HepG2 (cell line): Measurements from ENCODE around the gene MDM4. TPM values are rescaled to one million over a fixed set of nuclear protein-coding genes. Genes with fewer than 3 reads are reported as not detected.

Experiments
- ATAC-seq: fragments of 200-7000 bp; cut with Tn5 transposase; 3 replicates; pipeline ENCODE4 v1.9.1; 2020; ENCODE audit warnings: mild to moderate bottlenecking, moderate library complexity
- BruUV-seq: library from RNA; stranded (reverse); fragments of 400-500 nt; replicated peaks from 2 replicates; lab custom pipeline; 2021; lab: Mats Ljungman, UMichigan
- CTCF ChIA-PET: fragments of 300-600 bp; formaldehyde crosslinking; extraction: SDS; loops from one replicate; lab custom pipeline; 2021; ENCODE audit warnings: low total read pairs, inconsistent platforms, low intra/inter-chr PET ratio; lab: Yijun Ruan, JAX
- POLR2A ChIA-PET: fragments of 350-600 bp; sonication (Branson Sonifier 250); formaldehyde crosslinking; loops from one replicate; lab custom pipeline; 2020; ENCODE audit warnings: antibody characterized with exemption, inconsistent platforms; lab: Yijun Ruan, JAX
- DNase-seq: peaks from one replicate; pipeline ENCODE4 v3.0.0-alpha.2; 2015; ENCODE audit warnings: low spot score
- FAIRE-seq: peaks from 3 replicates; lab custom pipeline; 2011; peaks lifted over from hg19 to GRCh38; lab: Jason Lieb, UNC
- H2AFZ ChIP-seq: one replicate; pipeline ENCODE4 v1.6.1; 2011; ENCODE audit warnings: low read length, inconsistent platforms
- H3K27ac ChIP-seq: fragments of 300-600 bp; 3 replicates; pipeline ENCODE4 v1.8.0; 2011; ENCODE audit warnings: mixed run types, mild to moderate bottlenecking, mixed read lengths, low read length, inconsistent platforms; ENCODE audit not compliant: insufficient read depth; ENCODE audit errors: extremely low read length
- H3K27me3 ChIP-seq, 2 experiments: fragments of 200-600 bp in 1 of 2; 2 replicates in 1 of 2; 3 replicates in 1 of 2; pipeline versions ENCODE4 v1.6.0 to v1.8.0; 2011; ENCODE audit warnings: low read length in 2 of 2, mild to moderate bottlenecking in 2 of 2, moderate library complexity in 2 of 2, inconsistent platforms in 1 of 2; ENCODE audit not compliant: insufficient read depth in 2 of 2, control insufficient read depth in 1 of 2
- H3K36me3 ChIP-seq, 2 experiments: fragments of 200-600 bp in 1 of 2; replicated peaks in 1 of 2; 2 replicates in 1 of 2; 3 replicates in 1 of 2; pipeline versions ENCODE4 v1.5.1 to v1.8.0; 2011; ENCODE audit warnings: low read length in 2 of 2, inconsistent platforms in 1 of 2; ENCODE audit not compliant: insufficient read depth in 2 of 2, control insufficient read depth in 1 of 2
- H3K4me1 ChIP-seq: 2 replicates; pipeline ENCODE4 v1.5.1; 2012; ENCODE audit warnings: low read length, inconsistent platforms; ENCODE audit not compliant: insufficient read depth
- H3K4me2 ChIP-seq: 2 replicates; pipeline ENCODE4 v1.6.0; 2011; ENCODE audit warnings: low read depth, low read length, inconsistent platforms
- H3K4me3 ChIP-seq, 3 experiments: fragments of 200-600 bp in 1 of 3; sonication (generic), shearing (Covaris generic) in 1 of 3; replicated peaks in 1 of 3; 2 replicates each; pipeline ENCODE4 v1.5.1; 2011 to 2016; ENCODE audit warnings: low read length in 3 of 3, inconsistent platforms in 2 of 3, low read depth in 2 of 3, mild to moderate bottlenecking in 2 of 3, control low read depth in 1 of 3, mixed read lengths in 1 of 3; ENCODE audit not compliant: insufficient read depth in 1 of 3
- H3K79me2 ChIP-seq: one replicate; pipeline ENCODE4 v1.6.1; 2011; ENCODE audit warnings: low read length, inconsistent platforms; ENCODE audit not compliant: insufficient read depth
- H3K9ac ChIP-seq: 2 replicates; pipeline ENCODE4 v1.6.0; 2011; ENCODE audit warnings: mild to moderate bottlenecking, low read depth, low read length, inconsistent platforms; ENCODE audit not compliant: insufficient read depth
- H3K9me3 ChIP-seq: 2 replicates; pipeline ENCODE4 v1.5.1; 2012; ENCODE audit warnings: mild to moderate bottlenecking, low read length
- H4K20me1 ChIP-seq: 2 replicates; pipeline ENCODE4 v1.6.0; 2011; ENCODE audit warnings: inconsistent platforms, mild to moderate bottlenecking, low read length, moderate library complexity; ENCODE audit not compliant: insufficient read depth
- HNRNPH1 ChIP-seq: fragments of 200-400 bp; formaldehyde crosslinking; optimal IDR thresholded peaks from 2 replicates; pipeline ENCODE3; 2017; ENCODE audit warnings: mild to moderate bottlenecking, low read depth, low read length
- JDP2 ChIP-seq: sonication (generic); formaldehyde crosslinking; IDR thresholded peaks from 2 replicates; pipeline ENCODE4 v1.8.1; 2022; ENCODE audit warnings: missing genetic modification reagents, borderline replicate concordance
- MAF1 ChIP-seq: sonication (generic); formaldehyde crosslinking; IDR thresholded peaks from 2 replicates; pipeline ENCODE4 v1.5.0; 2020; ENCODE audit warnings: missing genetic modification reagents, borderline replicate concordance
- NFE2L1 ChIP-seq: sonication (generic); formaldehyde crosslinking; IDR thresholded peaks from 2 replicates; pipeline ENCODE4 v1.4.0; 2020; ENCODE audit warnings: missing genetic modification reagents, mild to moderate bottlenecking, borderline replicate concordance
- NFYB ChIP-seq: sonication (generic); formaldehyde crosslinking; IDR thresholded peaks from 2 replicates; pipeline ENCODE4 v1.4.0; 2020; ENCODE audit warnings: missing genetic modification reagents
- PHF5A ChIP-seq: IDR thresholded peaks from one replicate; pipeline ENCODE4 v1.6.1; 2018; ENCODE audit warnings: low read depth, missing genetic modification reagents; ENCODE audit not compliant: unreplicated experiment
- SP4 ChIP-seq: sonication (generic); formaldehyde crosslinking; IDR thresholded peaks from 2 replicates; pipeline ENCODE4 v1.8.1; 2023; ENCODE audit warnings: mild to moderate bottlenecking, missing genetic modification reagents
- THYN1 ChIP-seq: sonication (generic); formaldehyde crosslinking; IDR thresholded peaks from 2 replicates; pipeline ENCODE4 v1.8.1; 2023; ENCODE audit warnings: low read depth, mild to moderate bottlenecking, moderate library complexity, missing genetic modification reagents, borderline replicate concordance
- ZBTB37 ChIP-seq: sonication (generic); formaldehyde crosslinking; IDR thresholded peaks from 2 replicates; pipeline ENCODE4 v1.4.0; 2020; ENCODE audit warnings: mild to moderate bottlenecking, missing genetic modification reagents
- ZNF292 ChIP-seq: sonication (generic); formaldehyde crosslinking; IDR thresholded peaks from 2 replicates; pipeline ENCODE4 v1.8.1; 2022; ENCODE audit warnings: mild to moderate bottlenecking, low read depth, missing genetic modification reagents, borderline replicate concordance
- ZNF580 ChIP-seq: IDR thresholded peaks from 2 replicates; pipeline ENCODE4 v1.6.1; 2016; ENCODE audit warnings: low read depth, borderline replicate concordance
- ZNF652 ChIP-seq: IDR thresholded peaks from 2 replicates; pipeline ENCODE4 v1.6.1; 2016; ENCODE audit warnings: low read depth, borderline replicate concordance
- WGBS: methylation state at CpG from one replicate; pipeline ENCODE4 v1.1.6; 2017; ENCODE audit warnings: low lambda C conversion rate; 5-methylcytosine and 5-hydroxymethylcytosine counted together
- in situ Hi-C: cut with HindIII; loops from 2 replicates; pipeline ENCODE4 v1.10.0; 2017; ENCODE audit warnings: low pct_unique_long_range_greater_than_20kb; ENCODE audit not compliant: extremely low pct_ligation_motif_present
- intact Hi-C: fragments of 100-400 bp; cut with micrococcal nuclease; formaldehyde crosslinking; loops from one replicate; pipeline ENCODE4 v1.10.0; 2022; ENCODE audit not compliant: unreplicated experiment
- polyA plus RNA-seq, 8 experiments: library from polyadenylated mRNA; depleted of rRNA in 3 of 8; stranded (reverse) in 7 of 8; unstranded in 1 of 8; fragments of >200 nt; fragmentation: Illumina TruSeq in 4 of 8; extraction: Trizol in 4 of 8; gene quantifications; 2 replicates each; pipeline versions ENCODE4 v1.2.1 to v1.2.3, GENCODE V29; 2011 to 2016; ENCODE audit warnings: low read depth in 4 of 8, missing spikeins in 1 of 8, mixed read lengths in 1 of 8; ENCODE audit not compliant: insufficient read depth in 1 of 8
- total RNA-seq, 5 experiments: library from RNA; depleted of rRNA; stranded (reverse); fragments of >200 nt; fragmentation: Illumina TruSeq; extraction: Trizol; gene quantifications; 2 replicates each; pipeline ENCODE4 v1.2.3, GENCODE V29; 2016; ENCODE audit warnings: low read depth in 1 of 5
- TF ChIP-seq, protein P1 (sequence below): sonication (generic); formaldehyde crosslinking; IDR thresholded peaks from 2 replicates; pipeline ENCODE4 v1.4.0; 2020; ENCODE audit warnings: missing genetic modification reagents

The MDM4 gene
- total and polyA plus RNA-seq, 2 of the 13 experiments (the other 11 are each of a cell fraction or from before 2014, with no cell fraction given) = 14.9 to 19.0 TPM

DNA sequence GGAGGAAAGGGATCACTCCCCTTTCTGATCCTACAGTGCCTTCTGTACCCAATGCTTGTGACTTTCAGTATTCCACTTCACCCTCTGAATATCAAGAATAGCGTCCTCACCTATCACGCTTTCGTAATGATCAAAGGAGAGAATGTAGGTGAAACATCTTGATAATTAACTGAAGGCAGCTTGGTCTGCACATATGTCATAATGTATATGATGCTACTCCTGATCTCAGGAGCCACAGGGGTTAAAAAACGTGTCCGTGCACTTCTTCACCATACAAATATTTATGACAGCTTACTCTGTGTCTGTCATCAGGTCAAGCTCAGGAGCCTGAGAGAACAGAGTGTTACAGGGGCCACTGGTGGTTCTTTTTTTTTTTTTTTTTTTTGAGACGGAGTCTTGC lies 20.4 kb upstream of the MDM4 start:
- DNase-seq (no peak), FAIRE-seq (no peak), ATAC-seq (no peak)
- H3K27me3 ChIP-seq = peaks cover 0 to 46% of the 10 kb centered on the region in 2 experiments; a peak in 4 of 5 replicates
- intact Hi-C loops (loop anchor here (2.0 kb wide), 1 partner anchor 49 kb away; no protein-coding TSS in a partner anchor), in situ Hi-C loops (no loop called here)
- H3K36me3 ChIP-seq = no peaks in the 10 kb centered on the region
- H3K79me2 ChIP-seq = no peaks in the 10 kb centered on the region
- CTCF ChIA-PET = interaction anchor here (2.5 kb wide), 1 partner anchor 50 kb away, joined by 10 read pairs; no protein-coding TSS in a partner anchor
- no peak overlapping the region for H3K27ac ChIP-seq
- H3K4me1 ChIP-seq = peaks cover 31% of the 10 kb centered on the region
- POLR2A ChIA-PET = no interaction called here
- H3K9ac ChIP-seq = no peak overlapping the region
- BruUV-seq = no TSS peak
- WGBS = 0% methylated on average over 6 of the region's 6 CpGs
- H4K20me1 ChIP-seq = no peaks in the 10 kb centered on the region
- H2AFZ ChIP-seq = no peak overlapping the region
- TF ChIP-seq ZNF580 (no peak), ZNF652 (CRISPR knock-in tag) (peak; percentile 64; the same call in 1 of the 2 replicates), ZBTB37 (CRISPR knock-in tag) (no peak)
- peak overlapping the region; percentile 100 for H3K4me2 ChIP-seq
- peak overlapping the region in 2 of 3 experiments; percentile 14 to 93; a peak in 2 of 6 replicates for H3K4me3 ChIP-seq
- H3K9me3 ChIP-seq = no peaks in the 10 kb centered on the region

GRCh38 chr1:204498981-204499380 lies 17.2 kb upstream of the MDM4 start:
- Histone ChIP-seq H3K4me1 (peaks cover 22% of the 10 kb centered on the region), H4K20me1 (no peaks in the 10 kb centered on the region), H3K36me3 (no peaks in the 10 kb centered on the region), H3K27me3 (peaks cover 0 to 46% of the 10 kb centered on the region in 2 experiments; a peak in 4 of 5 replicates), H3K27ac (no peak overlapping the region), H3K79me2 (no peaks in the 10 kb centered on the region), H3K4me3 (no peak overlapping the region), H2AFZ (no peak overlapping the region), H3K9me3 (no peaks in the 10 kb centered on the region), H3K4me2 (no peak overlapping the region), H3K9ac (no peak overlapping the region)
- WGBS = 67% methylated on average over 3 of the region's 3 CpGs
- intact Hi-C loops (no loop called here), in situ Hi-C loops (no loop called here)
- FAIRE-seq (no peak), ATAC-seq (no peak), DNase-seq (no peak)
- BruUV-seq = no TSS peak
- ChIA-PET CTCF (interaction anchor here (5.8 kb wide), 1 partner anchor 53 kb away, joined by 78 read pairs; no protein-coding TSS in a partner anchor), POLR2A (no interaction called here)
- TF ChIP-seq MAF1 (CRISPR knock-in tag) (no peak), THYN1 (CRISPR knock-in tag) (no peak), PHF5A (CRISPR knock-in tag) (no peak), NFYB (CRISPR knock-in tag) (no peak), JDP2 (CRISPR knock-in tag) (no peak), SP4 (CRISPR knock-in tag) (no peak), ZNF292 (CRISPR knock-in tag) (no peak), NFE2L1 (CRISPR knock-in tag) (no peak), HNRNPH1 (no peak)
- TF ChIP-seq, protein P1, sequence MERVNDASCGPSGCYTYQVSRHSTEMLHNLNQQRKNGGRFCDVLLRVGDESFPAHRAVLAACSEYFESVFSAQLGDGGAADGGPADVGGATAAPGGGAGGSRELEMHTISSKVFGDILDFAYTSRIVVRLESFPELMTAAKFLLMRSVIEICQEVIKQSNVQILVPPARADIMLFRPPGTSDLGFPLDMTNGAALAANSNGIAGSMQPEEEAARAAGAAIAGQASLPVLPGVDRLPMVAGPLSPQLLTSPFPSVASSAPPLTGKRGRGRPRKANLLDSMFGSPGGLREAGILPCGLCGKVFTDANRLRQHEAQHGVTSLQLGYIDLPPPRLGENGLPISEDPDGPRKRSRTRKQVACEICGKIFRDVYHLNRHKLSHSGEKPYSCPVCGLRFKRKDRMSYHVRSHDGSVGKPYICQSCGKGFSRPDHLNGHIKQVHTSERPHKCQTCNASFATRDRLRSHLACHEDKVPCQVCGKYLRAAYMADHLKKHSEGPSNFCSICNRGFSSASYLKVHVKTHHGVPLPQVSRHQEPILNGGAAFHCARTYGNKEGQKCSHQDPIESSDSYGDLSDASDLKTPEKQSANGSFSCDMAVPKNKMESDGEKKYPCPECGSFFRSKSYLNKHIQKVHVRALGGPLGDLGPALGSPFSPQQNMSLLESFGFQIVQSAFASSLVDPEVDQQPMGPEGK (CRISPR knock-in tag) = no peak
